A549 (cell line): ENCODE results near the gene DYNC1I2. TPM values are rescaled to one million over a fixed set of nuclear protein-coding genes. Genes with fewer than 3 reads are reported as not detected.
"Not testable (repeated sequence)": the region's sequence is repeated elsewhere in the genome, so short reads cannot be mapped to it uniquely, and the experiment has no call there.

ENCODE experiments used
- ATAC-seq, 2 experiments: fragments of 200-7000 bp in 1 of 2; fragments of >200 bp in 1 of 2; cut with Nextera tagmentation in 1 of 2; cut with Tn5 transposase in 1 of 2; 3 replicates each; pipeline versions ENCODE4 v1.8.0 to v1.9.1; 2018 to 2020; ENCODE audit warnings: mild to moderate bottlenecking in 1 of 2, moderate library complexity in 1 of 2
- CTCF ChIA-PET: fragments of 300-600 bp; sonication (Branson Sonifier 250); formaldehyde crosslinking; extraction: SDS; loops from one replicate; lab custom pipeline; 2021; ENCODE audit warnings: antibody characterized with exemption, inconsistent platforms; lab: Yijun Ruan, JAX
- POLR2A ChIA-PET: fragments of 350-600 bp; formaldehyde crosslinking; extraction: SDS; loops from one replicate; lab custom pipeline; 2021; ENCODE audit warnings: antibody characterized with exemption, inconsistent platforms; lab: Yijun Ruan, JAX
- DNase-seq, 2 experiments: peaks; one replicate each; pipeline versions ENCODE4 v3.0.0 to v3.0.0-alpha.2; 2011 to 2016; ENCODE audit warnings: low read depth in 1 of 2, low spot score in 1 of 2
- FAIRE-seq: peaks from 2 replicates; lab custom pipeline; 2011; peaks lifted over from hg19 to GRCh38; lab: Jason Lieb, UNC
- H3K27ac ChIP-seq, 2 experiments: fragments of >200 bp; sonication (Bioruptor Twin); formaldehyde crosslinking; 3 replicates each; pipeline ENCODE4 v1.5.1; 2016 to 2017
- H3K4me1 ChIP-seq: fragments of >200 bp; sonication (Bioruptor Twin); formaldehyde crosslinking; 3 replicates; pipeline ENCODE4 v1.6.1; 2016
- H3K4me2 ChIP-seq: fragments of >200 bp; sonication (Bioruptor Twin); formaldehyde crosslinking; 3 replicates; pipeline ENCODE4 v1.6.1; 2016
- H3K4me3 ChIP-seq: fragments of >200 bp; sonication (Bioruptor Twin); formaldehyde crosslinking; 3 replicates; pipeline ENCODE4 v1.5.1; 2016
- H3K9me3 ChIP-seq: fragments of >200 bp; sonication (Bioruptor Twin); formaldehyde crosslinking; 3 replicates; pipeline ENCODE4 v1.6.1; 2016
- CBX2 ChIP-seq: fragments of 200-600 bp; sonication (generic); IDR thresholded peaks from 2 replicates; pipeline ENCODE4 v1.6.1; 2016; ENCODE audit warnings: low read depth, mild to moderate bottlenecking, borderline replicate concordance
- CHD2 ChIP-seq: fragments of 150-350 bp; IDR thresholded peaks from 2 replicates; pipeline ENCODE4 v1.6.1; 2014; ENCODE audit warnings: low read length; ENCODE audit not compliant: partially characterized antibody
- CTCF ChIP-seq: fragments of >200 bp; sonication (Bioruptor Twin); formaldehyde crosslinking; IDR thresholded peaks from 3 replicates; pipeline ENCODE4 v1.5.1; 2016
- FOSL2 ChIP-seq, 2 experiments: fragments of 450-650 bp in 1 of 2; fragments of >200 bp in 1 of 2; sonication (Bioruptor Twin) in 1 of 2; formaldehyde crosslinking; IDR thresholded peaks; 2 replicates each; pipeline versions ENCODE4 v1.5.0 to v1.6.1; 2016 to 2020; ENCODE audit warnings: mild to moderate bottlenecking in 1 of 2, moderate library complexity in 1 of 2
- FOXS1 ChIP-seq: fragments of 250-450 bp; sonication (Bioruptor Pico); IDR thresholded peaks from 2 replicates; pipeline ENCODE4 v1.5.0; 2020; ENCODE audit warnings: mild to moderate bottlenecking, moderate library complexity
- HDAC2 ChIP-seq: fragments of 200-600 bp; sonication (generic); IDR thresholded peaks from 2 replicates; pipeline ENCODE4 v1.6.1; 2016
- HEYL ChIP-seq: fragments of 250-450 bp; sonication (Bioruptor Pico); IDR thresholded peaks from 2 replicates; pipeline ENCODE4 v1.8.0; 2021; ENCODE audit warnings: mild to moderate bottlenecking, moderate library complexity
- HOXA7 ChIP-seq: fragments of 250-450 bp; sonication (Bioruptor Pico); IDR thresholded peaks from 2 replicates; pipeline ENCODE4 v1.5.0; 2020; ENCODE audit warnings: mild to moderate bottlenecking, moderate library complexity
- HOXB13 ChIP-seq: fragments of 250-450 bp; sonication (Bioruptor Pico); IDR thresholded peaks from 2 replicates; pipeline ENCODE4 v1.5.0; 2020; ENCODE audit warnings: low read depth, mild to moderate bottlenecking, moderate library complexity
- JUNB ChIP-seq: fragments of >200 bp; sonication (Bioruptor Twin); formaldehyde crosslinking; IDR thresholded peaks from 2 replicates; pipeline ENCODE4 v1.6.1; 2016
- KDM5A ChIP-seq: fragments of 200-600 bp; sonication (generic); IDR thresholded peaks from 2 replicates; pipeline ENCODE4 v1.6.1; 2016; ENCODE audit warnings: antibody characterized with exemption, mild to moderate bottlenecking
- MAZ ChIP-seq: fragments of 150-350 bp; IDR thresholded peaks from 2 replicates; pipeline ENCODE4 v1.6.1; 2014; ENCODE audit warnings: antibody characterized with exemption, low read depth, low read length, borderline replicate concordance
- MYC ChIP-seq: IDR thresholded peaks from 2 replicates; pipeline ENCODE4 v1.6.1; 2012; ENCODE audit warnings: mild to moderate bottlenecking, inconsistent platforms, low read length, improper control_type of control experiment, borderline replicate concordance
- NR3C1 ChIP-seq: fragments of >200 bp; sonication (Bioruptor Twin); formaldehyde crosslinking; IDR thresholded peaks from 3 replicates; pipeline ENCODE4 v1.6.1; 2017
- PHF8 ChIP-seq: fragments of 200-600 bp; sonication (generic); IDR thresholded peaks from 2 replicates; pipeline ENCODE4 v1.6.1; 2016; ENCODE audit warnings: low read depth, mild to moderate bottlenecking, antibody characterized with exemption, moderate library complexity, borderline replicate concordance
- RNF2 ChIP-seq: fragments of 200-600 bp; sonication (generic); IDR thresholded peaks from 2 replicates; pipeline ENCODE4 v1.6.1; 2016; ENCODE audit warnings: low read depth, mild to moderate bottlenecking, antibody characterized with exemption, moderate library complexity, borderline replicate concordance
- SMC3 ChIP-seq: fragments of >200 bp; sonication (Bioruptor Twin); formaldehyde crosslinking; IDR thresholded peaks from 3 replicates; pipeline ENCODE4 v1.6.1; 2018; ENCODE audit warnings: inconsistent platforms
- TP53 ChIP-seq: fragments of 250-450 bp; sonication (Bioruptor Pico); IDR thresholded peaks from 2 replicates; pipeline ENCODE4 v1.5.0; 2021; ENCODE audit warnings: mild to moderate bottlenecking, moderate library complexity
- ZC3H11A ChIP-seq: fragments of 450-650 bp; IDR thresholded peaks from 2 replicates; pipeline ENCODE4 v1.6.1; 2014; ENCODE audit warnings: antibody characterized with exemption, mild to moderate bottlenecking
- WGBS: methylation state at CpG from one replicate; pipeline ENCODE4 v1.1.6; 2017; ENCODE audit errors: missing lambda C conversion rate; 5-methylcytosine and 5-hydroxymethylcytosine counted together
- polyA plus RNA-seq, 4 experiments: library from polyadenylated mRNA; depleted of rRNA in 3 of 4; stranded (reverse); fragments of >200 nt; fragmentation: RNase III in 1 of 4; extraction: RNeasy Plus Mini Kit Qiagen cat#74134 plus additional on column Dnase treatment in 1 of 4; gene quantifications; 2 replicates in 3 of 4; 3 replicates in 1 of 4; pipeline ENCODE4 v1.2.3, GENCODE V29; 2011 to 2017
- TF ChIP-seq, protein P1 (sequence below): fragments of 150-350 bp; IDR thresholded peaks from 2 replicates; pipeline ENCODE4 v1.6.1; 2014; ENCODE audit warnings: low read depth, mild to moderate bottlenecking, low read length
- TF ChIP-seq, protein P2 (sequence below): IDR thresholded peaks from 2 replicates; pipeline ENCODE4 v1.6.1; 2012
- TF ChIP-seq, protein P3 (sequence below): fragments of >200 bp; sonication (Bioruptor Twin); formaldehyde crosslinking; IDR thresholded peaks from 2 replicates; pipeline ENCODE4 v1.6.1; 2016

Gene DYNC1I2
- polyA plus RNA-seq, 2 of the 4 experiments (the other 2 are of a cell fraction) = 87.6 to 150 TPM

GRCh38 chr2:171772373-171772772 is 85.1 kb downstream of the DYNC1I2 start:
- no peak for FAIRE-seq

GRCh38 chr2:171774581-171774980 is 87.3 kb downstream of the DYNC1I2 start:
- POLR2A ChIA-PET, ATAC-seq, FAIRE-seq, H3K4me2 ChIP-seq, DNase-seq, H3K4me3 ChIP-seq, H3K4me1 ChIP-seq, CTCF ChIA-PET, H3K27ac ChIP-seq: not testable (repeated sequence)
- WGBS = no CpG with 5 or more reads among the region's 35 CpGs
- peaks cover 13% of the 10 kb centered on the region for H3K9me3 ChIP-seq

More at GRCh38 chr2:171772373-171772772, 85.1 kb downstream of the DYNC1I2 start:
- DNase-seq = no peak
- H3K27ac ChIP-seq = no peak overlapping the region
- no peak overlapping the region for H3K4me2 ChIP-seq
- 88% methylated on average over 5 of the region's 5 CpGs for WGBS
- CTCF ChIA-PET = no interaction called here
- H3K4me3 ChIP-seq = no peak overlapping the region
- POLR2A ChIA-PET = no interaction called here
- H3K9me3 ChIP-seq = peaks cover 3% of the 10 kb centered on the region; the same call in 2 of the 3 replicates
- TF ChIP-seq FOSL2 (IDR thresholded peaks at IDR 0.05) (no peak), FOSL2 (CRISPR knock-in tag; IDR thresholded peaks at IDR 0.05) (no peak), HOXA7 (CRISPR knock-in tag) (no peak), PHF8 (no peak), SMC3 (no peak), CTCF (no peak), KDM5A (no peak), CHD2 (no peak)
- TF ChIP-seq, protein P1, sequence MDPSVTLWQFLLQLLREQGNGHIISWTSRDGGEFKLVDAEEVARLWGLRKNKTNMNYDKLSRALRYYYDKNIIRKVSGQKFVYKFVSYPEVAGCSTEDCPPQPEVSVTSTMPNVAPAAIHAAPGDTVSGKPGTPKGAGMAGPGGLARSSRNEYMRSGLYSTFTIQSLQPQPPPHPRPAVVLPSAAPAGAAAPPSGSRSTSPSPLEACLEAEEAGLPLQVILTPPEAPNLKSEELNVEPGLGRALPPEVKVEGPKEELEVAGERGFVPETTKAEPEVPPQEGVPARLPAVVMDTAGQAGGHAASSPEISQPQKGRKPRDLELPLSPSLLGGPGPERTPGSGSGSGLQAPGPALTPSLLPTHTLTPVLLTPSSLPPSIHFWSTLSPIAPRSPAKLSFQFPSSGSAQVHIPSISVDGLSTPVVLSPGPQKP = no peak
- TF ChIP-seq, protein P2, sequence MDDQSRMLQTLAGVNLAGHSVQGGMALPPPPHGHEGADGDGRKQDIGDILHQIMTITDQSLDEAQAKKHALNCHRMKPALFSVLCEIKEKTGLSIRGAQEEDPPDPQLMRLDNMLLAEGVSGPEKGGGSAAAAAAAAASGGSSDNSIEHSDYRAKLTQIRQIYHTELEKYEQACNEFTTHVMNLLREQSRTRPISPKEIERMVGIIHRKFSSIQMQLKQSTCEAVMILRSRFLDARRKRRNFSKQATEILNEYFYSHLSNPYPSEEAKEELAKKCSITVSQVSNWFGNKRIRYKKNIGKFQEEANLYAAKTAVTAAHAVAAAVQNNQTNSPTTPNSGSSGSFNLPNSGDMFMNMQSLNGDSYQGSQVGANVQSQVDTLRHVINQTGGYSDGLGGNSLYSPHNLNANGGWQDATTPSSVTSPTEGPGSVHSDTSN = no peak
- TF ChIP-seq, all 56 proteins: peak for 0
- ATAC-seq = no peak
- H3K4me1 ChIP-seq = no peaks in the 10 kb centered on the region

DNA sequence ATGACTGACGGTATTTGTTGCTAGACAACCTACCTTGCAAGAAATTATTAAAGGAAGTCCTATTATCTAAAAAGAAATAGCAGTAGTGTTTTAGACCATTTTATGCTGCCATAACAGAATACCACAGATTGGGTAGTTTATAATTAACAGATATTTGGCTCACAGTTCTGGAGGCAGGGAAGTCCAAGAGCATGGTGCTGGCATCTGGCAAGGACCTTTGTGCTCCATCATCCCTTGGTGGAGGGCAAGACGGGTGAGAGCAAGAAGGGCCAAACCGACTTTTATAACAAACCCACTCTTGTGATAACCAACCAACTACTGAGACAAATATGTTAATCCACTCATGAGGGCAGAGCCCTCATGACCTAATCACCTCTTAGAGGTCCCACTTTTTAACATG is 91.2 kb downstream of the DYNC1I2 start:
- ATAC-seq (no peak), DNase-seq (no peak), FAIRE-seq (no peak)
- WGBS = 87% methylated on average over 3 of the region's 3 CpGs
- CTCF ChIA-PET = interaction anchor here (0.9 kb wide), 1 partner anchor 325 kb away, joined by 3 read pairs; no protein-coding TSS in a partner anchor
- TF ChIP-seq HOXB13 (CRISPR knock-in tag) (no peak), PHF8 (no peak), TP53 (CRISPR knock-in tag) (no peak), JUNB (no peak), HEYL (CRISPR knock-in tag) (no peak)
- TF ChIP-seq, protein P3, sequence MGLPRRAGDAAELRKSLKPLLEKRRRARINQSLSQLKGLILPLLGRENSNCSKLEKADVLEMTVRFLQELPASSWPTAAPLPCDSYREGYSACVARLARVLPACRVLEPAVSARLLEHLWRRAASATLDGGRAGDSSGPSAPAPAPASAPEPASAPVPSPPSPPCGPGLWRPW = no peak
- POLR2A ChIA-PET = no interaction called here
- H3K9me3 ChIP-seq = peaks cover 10% of the 10 kb centered on the region
- no peak overlapping the region for H3K27ac ChIP-seq
- H3K4me1 ChIP-seq = no peaks in the 10 kb centered on the region
- H3K4me3 ChIP-seq = no peak overlapping the region
- H3K4me2 ChIP-seq = no peak overlapping the region

- Histone ChIP-seq H3K4me1 (no peaks in the 10 kb centered on the region), H3K27ac (no peak overlapping the region), H3K4me3 (no peak overlapping the region), H3K4me2 (no peak overlapping the region), H3K9me3 (no peaks in the 10 kb centered on the region)
- ATAC-seq (no peak), FAIRE-seq (no peak), DNase-seq (no peak)
- TF ChIP-seq CBX2 = no peak
- TF ChIP-seq NR3C1 = no peak
- TF ChIP-seq HOXA7 (CRISPR knock-in tag) = no peak
- no peak for TF ChIP-seq MYC
- TF ChIP-seq FOXS1 (CRISPR knock-in tag) = no peak
- TF ChIP-seq RNF2 = no peak
- TF ChIP-seq ZC3H11A = no peak
- no peak for TF ChIP-seq HDAC2
- no peak for TF ChIP-seq MAZ
- 81% methylated on average over 3 of the region's 3 CpGs for WGBS
- ChIA-PET POLR2A (no interaction called here), CTCF (interaction anchor here (1.1 kb wide), 1 partner anchor 219 kb away, joined by 3 read pairs; no protein-coding TSS in a partner anchor)
These were observed 98.2 kb downstream of the DYNC1I2 start for GRCh38 chr2:171785450-171785849.
